ENCODE data around the gene ARHGEF28.

Gene ARHGEF28

GRCh38 chr5:73897893-73898292, 271.9 kb downstream of the ARHGEF28 start:
- Histone ChIP-seq H3K4me1 (ENCODE audit: insufficient read depth, low read length, poor library complexity, severe bottlenecking) (peaks cover 12% of the 10 kb centered on the region), H4K20me1 (ENCODE audit: insufficient read depth, low read length, poor library complexity, severe bottlenecking) (no peaks in the 10 kb centered on the region), H3K9ac (ENCODE audit: low read depth, low read length, poor library complexity, severe bottlenecking) (no peak overlapping the region), H3F3A (ENCODE audit: low read depth) (no peaks in the 10 kb centered on the region), H2AFZ (ENCODE audit: low read length) (no peak overlapping the region), H3K36me3 (ENCODE audit: insufficient read depth, low read length) (no peaks in the 10 kb centered on the region), H3K79me2 (ENCODE audit: insufficient read depth, low read length) (no peaks in the 10 kb centered on the region), H3K9me2 (replicated peaks; ENCODE audit: low read depth, low read length) (no peaks in the 10 kb centered on the region), H3K4me2 (ENCODE audit: low read depth, low read length, poor library complexity, severe bottlenecking) (no peak overlapping the region), H3K4me3 (ENCODE audit: low read length, poor library complexity, severe bottlenecking) (no peak overlapping the region), H3K27me3 (ENCODE audit: insufficient read depth, low read length, poor library complexity, severe bottlenecking) (no peaks in the 10 kb centered on the region), H3K9me3 (ENCODE audit: insufficient read depth, low read depth, low read length) (no peaks in the 10 kb centered on the region)
- no peak for TF ChIP-seq CTCF (conservative IDR thresholded peaks at IDR 0.05; ENCODE audit: low read length)
- TF ChIP-seq EZH2phosphoT487 (IDR thresholded peaks at IDR 0.05; ENCODE audit: borderline replicate concordance), result no peak

GRCh38 chr5:73899055-73899454, 273.1 kb downstream of the ARHGEF28 start:
- H3F3A ChIP-seq (ENCODE audit: low read depth), result no peaks in the 10 kb centered on the region
- no peaks in the 10 kb centered on the region for H4K20me1 ChIP-seq (ENCODE audit: insufficient read depth, low read length, poor library complexity, severe bottlenecking)
- no peak overlapping the region for H3K4me2 ChIP-seq (ENCODE audit: low read depth, low read length, poor library complexity, severe bottlenecking)
- no peak for TF ChIP-seq EZH2phosphoT487 (IDR thresholded peaks at IDR 0.05; ENCODE audit: borderline replicate concordance)
- no peak for TF ChIP-seq CTCF (conservative IDR thresholded peaks at IDR 0.05; ENCODE audit: low read length)
- H3K79me2 ChIP-seq (ENCODE audit: insufficient read depth, low read length), result no peaks in the 10 kb centered on the region
- H3K27me3 ChIP-seq (ENCODE audit: insufficient read depth, low read length, poor library complexity, severe bottlenecking), result no peaks in the 10 kb centered on the region
- no peaks in the 10 kb centered on the region for H3K36me3 ChIP-seq (ENCODE audit: insufficient read depth, low read length)
- no peaks in the 10 kb centered on the region for H3K9me2 ChIP-seq (replicated peaks; ENCODE audit: low read depth, low read length)
- no peaks in the 10 kb centered on the region for H3K9me3 ChIP-seq (ENCODE audit: insufficient read depth, low read depth, low read length)
- no peak overlapping the region for H2AFZ ChIP-seq (ENCODE audit: low read length)
- no peak overlapping the region for H3K9ac ChIP-seq (ENCODE audit: low read depth, low read length, poor library complexity, severe bottlenecking)
- no peak overlapping the region for H3K4me3 ChIP-seq (ENCODE audit: low read length, poor library complexity, severe bottlenecking)
- H3K4me1 ChIP-seq (ENCODE audit: insufficient read depth, low read length, poor library complexity, severe bottlenecking), result peaks cover 15% of the 10 kb centered on the region

DNA sequence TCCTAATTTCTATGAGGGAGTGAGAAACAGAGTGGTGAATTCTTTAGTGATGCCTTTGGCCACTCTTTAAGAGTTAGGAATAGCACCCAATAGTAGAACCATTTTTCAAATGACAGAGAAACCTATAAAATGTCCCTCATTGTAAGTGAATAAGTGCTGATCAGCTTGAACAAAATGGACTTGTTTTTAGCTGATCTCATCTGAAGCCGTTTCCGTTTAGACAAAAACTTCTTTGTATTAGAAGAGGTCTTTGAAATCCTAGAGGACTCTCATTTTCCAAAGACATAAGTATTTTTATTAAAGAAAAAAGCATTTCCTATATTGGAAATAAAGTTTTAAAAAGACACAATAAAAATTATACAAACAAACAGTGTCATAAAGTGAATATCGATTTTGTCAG, 273.9 kb downstream of the ARHGEF28 start:
- Histone ChIP-seq H3K36me3 (ENCODE audit: insufficient read depth, low read length) (no peaks in the 10 kb centered on the region), H3K9me3 (ENCODE audit: insufficient read depth, low read depth, low read length) (no peaks in the 10 kb centered on the region), H4K20me1 (ENCODE audit: insufficient read depth, low read length, poor library complexity, severe bottlenecking) (no peaks in the 10 kb centered on the region), H3K79me2 (ENCODE audit: insufficient read depth, low read length) (no peaks in the 10 kb centered on the region), H2AFZ (ENCODE audit: low read length) (no peak overlapping the region), H3K4me1 (ENCODE audit: insufficient read depth, low read length, poor library complexity, severe bottlenecking) (peaks cover 15% of the 10 kb centered on the region), H3K9me2 (replicated peaks; ENCODE audit: low read depth, low read length) (no peaks in the 10 kb centered on the region), H3K4me2 (ENCODE audit: low read depth, low read length, poor library complexity, severe bottlenecking) (no peak overlapping the region), H3K27me3 (ENCODE audit: insufficient read depth, low read length, poor library complexity, severe bottlenecking) (no peaks in the 10 kb centered on the region), H3F3A (ENCODE audit: low read depth) (no peaks in the 10 kb centered on the region), H3K9ac (ENCODE audit: low read depth, low read length, poor library complexity, severe bottlenecking) (no peak overlapping the region), H3K4me3 (ENCODE audit: low read length, poor library complexity, severe bottlenecking) (no peak overlapping the region)
- TF ChIP-seq EZH2phosphoT487 (IDR thresholded peaks at IDR 0.05; ENCODE audit: borderline replicate concordance) (no peak), CTCF (conservative IDR thresholded peaks at IDR 0.05; ENCODE audit: low read length) (no peak)

Data from Loucy (cell line).